Measurements from ENCODE around the gene CHRM5. TPM values are rescaled to one million over a fixed set of nuclear protein-coding genes. Genes with fewer than 3 reads are reported as not detected.

The CHRM5 gene
- total RNA-seq, 1 experiment from 2014 or later, result not detected

GRCh38 chr15:33960549-33960935 is 7.8 kb upstream of the CHRM5 start:
- BruUV-seq (replicated peaks), result no TSS peak
- Histone ChIP-seq H2AFZ (ENCODE audit: low read depth, low read length, poor library complexity, severe bottlenecking) (no peak overlapping the region), H3K27ac (ENCODE audit: low read depth, low read length) (no peak overlapping the region), H3K4me1 (ENCODE audit: control insufficient read depth in 1 of 2, insufficient read depth in 2 of 2, low read length in 2 of 2) (no peaks in the 10 kb centered on the region), H3K36me3 (ENCODE audit: control insufficient read depth in 1 of 2, insufficient read depth in 2 of 2, low read length in 2 of 2) (no peaks in the 10 kb centered on the region), H3K4me3 (replicated peaks in 1 of 2; ENCODE audit: low read depth in 1 of 2, low read length in 2 of 2) (no peak overlapping the region), H3K4me2 (ENCODE audit: low read length) (no peak overlapping the region), H3K79me2 (ENCODE audit: insufficient read depth, low read length) (no peaks in the 10 kb centered on the region), H3K9me2 (ENCODE audit: insufficient read depth) (no peaks in the 10 kb centered on the region), H3K9me3 (ENCODE audit: control insufficient read depth in 1 of 2, insufficient read depth in 1 of 2, low read depth in 1 of 2, low read length in 2 of 2) (no peaks in the 10 kb centered on the region), H3K27me3 (ENCODE audit: insufficient read depth, low read length) (no peaks in the 10 kb centered on the region), H4K20me1 (ENCODE audit: insufficient read depth) (no peaks in the 10 kb centered on the region), H3K9ac (ENCODE audit: low read length) (no peak overlapping the region)
- no peak for TF ChIP-seq EGR1 (IDR thresholded peaks at IDR 0.05; ENCODE audit: low read depth)
- TF ChIP-seq ELF1 (IDR thresholded peaks at IDR 0.05; ENCODE audit: borderline replicate concordance, low read depth), result no peak
- no peak for TF ChIP-seq CEBPB (IDR thresholded peaks at IDR 0.05; ENCODE audit: low read depth)
- TF ChIP-seq FOSL1 (IDR thresholded peaks at IDR 0.05; ENCODE audit: low read depth), result no peak
- no peak for TF ChIP-seq EZH2 (IDR thresholded peaks at IDR 0.05)
- no peak for TF ChIP-seq POLR2AphosphoS5 (IDR thresholded peaks at IDR 0.05; ENCODE audit: low read depth, low read length)
- TF ChIP-seq ZBTB33 (IDR thresholded peaks at IDR 0.05; ENCODE audit: extremely low read depth, insufficient replicate concordance, low read length), result no peak
- TF ChIP-seq SP1 (IDR thresholded peaks at IDR 0.05; ENCODE audit: low read depth), result no peak
- no peak for TF ChIP-seq YY1 (IDR thresholded peaks at IDR 0.05; ENCODE audit: extremely low read depth, insufficient replicate concordance, low read depth, low read length)
- TF ChIP-seq POLR2A (IDR thresholded peaks at IDR 0.05; ENCODE audit: borderline replicate concordance, extremely low read depth, insufficient read depth, insufficient read length), result no peak
- no peak for TF ChIP-seq ATF3 (IDR thresholded peaks at IDR 0.05)
- TF ChIP-seq JUND (IDR thresholded peaks at IDR 0.05), result no peak
- intact Hi-C loops (cut with micrococcal nuclease), result no loop called here
- ATAC-seq (no peak), DNase-seq (ENCODE audit: low read depth, low spot score) (no peak)
- RAD21 ChIA-PET (ENCODE audit: low non-redundant PET in 1 of 2, low total read pairs in 2 of 2, uncharacterized antibody in 2 of 2, unreplicated experiment in 2 of 2), result no interaction called here
- POLR2A ChIA-PET, result no interaction called here
- CTCF ChIA-PET, result no interaction called here
